Esophagus muscularis mucosa (tissue), 4 donors: ENCODE results near the gene ROPN1L. TPM values are rescaled to one million over a fixed set of nuclear protein-coding genes. Genes with fewer than 3 reads are reported as not detected.

Experiments
- DNase-seq: peaks from one replicate; pipeline ENCODE4 v3.0.0-alpha.2; 2017; ENCODE audit errors: extremely low spot score
- H3K27ac ChIP-seq, 4 donors: fragments of 200-600 bp; sonication (generic); replicated peaks in 1 of 4; 1 replicate in 3 of 4; 2 replicates in 1 of 4; pipeline ENCODE4 v1.5.1; 2016 to 2019; ENCODE audit warnings: mild to moderate bottlenecking in 1 of 4
- H3K27me3 ChIP-seq, 4 donors: fragments of 200-600 bp; sonication (generic); one replicate each; pipeline versions ENCODE4 v1.5.1 to v1.6.0; 2016 to 2019
- H3K36me3 ChIP-seq, 4 donors: fragments of 200-600 bp; sonication (generic); one replicate each; pipeline ENCODE4 v1.5.1; 2016 to 2019
- H3K4me1 ChIP-seq, 4 donors: fragments of 200-600 bp; sonication (generic); one replicate each; pipeline ENCODE4 v1.5.1; 2016 to 2019
- H3K4me3 ChIP-seq, 4 donors: fragments of 200-600 bp; sonication (generic); 1 replicate in 2 of 4; 2 replicates in 2 of 4; pipeline ENCODE4 v1.5.1; 2016 to 2019; ENCODE audit warnings: mild to moderate bottlenecking in 4 of 4, moderate library complexity in 1 of 4
- H3K9me3 ChIP-seq, 4 donors: fragments of 200-600 bp; sonication (generic); 1 replicate in 3 of 4; 2 replicates in 1 of 4; pipeline ENCODE4 v1.5.1; 2016 to 2019
- EP300 ChIP-seq: sonication (generic); formaldehyde crosslinking; IDR thresholded peaks from one replicate; pipeline ENCODE4 v1.6.1; 2017; ENCODE audit warnings: antibody characterized with exemption
- POLR2A ChIP-seq: fragments of 450-650 bp; IDR thresholded peaks from one replicate; pipeline ENCODE4 v1.6.1; 2017; ENCODE audit warnings: antibody characterized with exemption, moderate library complexity, mild to moderate bottlenecking, low read depth
- POLR2AphosphoS5 ChIP-seq, 2 donors: sonication (generic); formaldehyde crosslinking; IDR thresholded peaks; one replicate each; pipeline ENCODE4 v1.6.1; 2017; ENCODE audit warnings: antibody characterized with exemption in 2 of 2
- WGBS: methylation state at CpG from one replicate; pipeline ENCODE4 v1.1.5; 2018; 5-methylcytosine and 5-hydroxymethylcytosine counted together
- intact Hi-C: fragments of 100-400 bp; cut with DNase I; formaldehyde crosslinking; loops from one replicate; pipeline ENCODE4 v1.15.1; 2023
- total RNA-seq, 4 donors: library from RNA; depleted of rRNA; stranded (reverse); fragments of >200 nt; gene quantifications; one replicate each; pipeline versions ENCODE4 v1.1.0 to v1.2.1, GENCODE V29; 2016
- TF ChIP-seq, protein P1 (sequence below), 3 experiments: fragments of 200-600 bp in 2 of 3; fragments of 450-650 bp in 1 of 3; sonication (generic) in 2 of 3; IDR thresholded peaks; one replicate each; pipeline ENCODE4 v1.5.1; 2017 to 2019; ENCODE audit warnings: antibody characterized with exemption in 3 of 3, mild to moderate bottlenecking in 2 of 3, moderate library complexity in 1 of 3

The ROPN1L gene
- total RNA-seq, 4 donors from 2014 or later: 0.63 to 1.7 (median 1.1) TPM

DNA sequence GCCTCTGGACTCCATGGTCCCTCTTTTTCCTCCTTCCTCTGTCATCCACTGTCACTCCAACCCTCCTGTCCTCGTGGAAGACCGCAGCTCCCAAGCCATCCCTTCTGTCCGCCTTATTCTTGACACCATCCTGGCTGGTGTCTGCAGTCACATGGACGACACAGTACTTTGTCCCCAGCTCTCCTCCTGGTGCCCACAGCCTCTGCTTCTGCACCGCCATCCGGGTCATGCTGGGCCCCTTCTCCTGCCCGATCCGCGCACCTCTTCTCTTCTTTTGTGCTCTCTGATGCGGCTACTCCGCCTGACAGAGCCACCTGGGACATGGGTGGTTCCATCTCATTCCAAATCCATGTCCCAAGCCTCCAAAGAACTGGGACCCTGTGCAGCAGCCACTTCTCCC, 22.5 kb downstream of the ROPN1L start:
- H3K4me3 ChIP-seq: no peak overlapping the region
- intact Hi-C loops: no loop called here
- no peaks in the 10 kb centered on the region for H3K36me3 ChIP-seq
- peaks cover 0 to 23% (median 0%) of the 10 kb centered on the region in 4 donors for H3K27me3 ChIP-seq
- 93% methylated on average over 11 of the region's 11 CpGs for WGBS
- DNase-seq: no peak
- H3K9me3 ChIP-seq: no peaks in the 10 kb centered on the region
- peaks cover 3 to 7% (median 6%) of the 10 kb centered on the region in 4 donors for H3K4me1 ChIP-seq
- H3K27ac ChIP-seq: no peak overlapping the region
- TF ChIP-seq POLR2AphosphoS5 (IDR thresholded peaks at IDR 0.05) (no peak), POLR2A (no peak), EP300 (no peak)
- TF ChIP-seq, protein P1, sequence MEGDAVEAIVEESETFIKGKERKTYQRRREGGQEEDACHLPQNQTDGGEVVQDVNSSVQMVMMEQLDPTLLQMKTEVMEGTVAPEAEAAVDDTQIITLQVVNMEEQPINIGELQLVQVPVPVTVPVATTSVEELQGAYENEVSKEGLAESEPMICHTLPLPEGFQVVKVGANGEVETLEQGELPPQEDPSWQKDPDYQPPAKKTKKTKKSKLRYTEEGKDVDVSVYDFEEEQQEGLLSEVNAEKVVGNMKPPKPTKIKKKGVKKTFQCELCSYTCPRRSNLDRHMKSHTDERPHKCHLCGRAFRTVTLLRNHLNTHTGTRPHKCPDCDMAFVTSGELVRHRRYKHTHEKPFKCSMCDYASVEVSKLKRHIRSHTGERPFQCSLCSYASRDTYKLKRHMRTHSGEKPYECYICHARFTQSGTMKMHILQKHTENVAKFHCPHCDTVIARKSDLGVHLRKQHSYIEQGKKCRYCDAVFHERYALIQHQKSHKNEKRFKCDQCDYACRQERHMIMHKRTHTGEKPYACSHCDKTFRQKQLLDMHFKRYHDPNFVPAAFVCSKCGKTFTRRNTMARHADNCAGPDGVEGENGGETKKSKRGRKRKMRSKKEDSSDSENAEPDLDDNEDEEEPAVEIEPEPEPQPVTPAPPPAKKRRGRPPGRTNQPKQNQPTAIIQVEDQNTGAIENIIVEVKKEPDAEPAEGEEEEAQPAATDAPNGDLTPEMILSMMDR (IDR thresholded peaks at IDR 0.05): no peak

DNA sequence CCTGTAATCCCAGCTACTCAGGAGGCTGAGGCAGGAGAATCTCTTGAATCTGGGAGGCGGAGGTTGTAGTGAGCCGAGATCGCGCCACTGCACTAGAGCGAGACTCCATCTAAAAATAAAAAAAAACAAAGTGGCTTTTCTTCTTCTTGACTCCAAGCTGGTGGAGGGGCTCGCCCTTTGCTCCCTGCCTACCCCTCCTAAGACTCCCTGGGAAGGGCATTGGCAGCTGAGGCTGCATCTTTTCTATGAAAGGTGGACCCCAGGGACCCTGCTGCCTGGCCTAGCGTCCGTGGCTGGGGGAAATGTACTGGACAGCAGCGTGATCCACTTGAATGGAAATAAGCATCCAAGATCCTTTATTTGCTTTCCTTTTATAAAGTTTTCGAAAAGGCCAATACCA, 24.0 kb downstream of the ROPN1L start:
- intact Hi-C loops: no loop called here
- Histone ChIP-seq H3K9me3 (no peaks in the 10 kb centered on the region), H3K27ac (no peak overlapping the region), H3K36me3 (no peaks in the 10 kb centered on the region), H3K27me3 (peaks cover 0 to 25% (median 0%) of the 10 kb centered on the region in 4 donors), H3K4me3 (no peak overlapping the region), H3K4me1 (no peaks in the 10 kb centered on the region)
- no peak for DNase-seq
- TF ChIP-seq EP300: no peak
- 95% methylated on average over 10 of the region's 10 CpGs for WGBS

DNA sequence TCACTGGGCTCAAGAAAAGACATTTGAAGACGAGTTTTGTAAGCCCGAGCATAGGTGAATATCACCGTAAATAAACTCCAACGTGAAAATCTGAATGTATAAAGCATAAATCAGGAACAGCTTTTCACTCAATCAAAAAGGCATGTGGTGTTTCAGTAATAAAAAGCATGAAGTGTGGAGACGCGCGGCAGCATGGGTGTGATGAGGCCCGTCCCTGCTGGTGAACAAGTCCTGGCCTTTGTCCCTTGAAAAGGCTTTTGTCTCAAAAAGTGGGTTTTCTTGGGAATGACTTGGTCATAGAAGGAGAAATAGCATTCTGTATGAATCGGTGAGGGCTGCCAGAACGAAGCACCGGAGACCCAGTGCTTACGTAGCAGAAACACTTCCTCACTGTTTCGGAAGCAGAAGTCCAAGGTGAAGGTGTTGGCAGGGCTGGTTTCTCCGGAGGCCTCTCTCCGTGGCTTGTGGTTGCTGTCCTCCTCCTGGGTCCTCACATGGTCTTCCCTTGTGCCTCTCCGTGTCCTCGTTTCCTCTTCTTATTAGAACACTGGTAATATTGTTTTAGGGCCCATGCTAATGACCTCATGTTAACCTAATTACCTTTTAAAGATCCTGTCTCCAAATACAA, 24.9 kb downstream of the ROPN1L start:
- intact Hi-C loops: no loop called here
- Histone ChIP-seq H3K4me3 (no peak overlapping the region), H3K36me3 (no peaks in the 10 kb centered on the region), H3K9me3 (no peaks in the 10 kb centered on the region), H3K4me1 (no peaks in the 10 kb centered on the region), H3K27me3 (peaks cover 0 to 25% (median 0%) of the 10 kb centered on the region in 4 donors), H3K27ac (no peak overlapping the region)
- no peak for DNase-seq
- TF ChIP-seq POLR2A (no peak), EP300 (no peak), POLR2AphosphoS5 (IDR thresholded peaks at IDR 0.05) (no peak)
- TF ChIP-seq, protein P1 (IDR thresholded peaks at IDR 0.05): no peak
- 95% methylated on average over 17 of the region's 17 CpGs for WGBS

DNA sequence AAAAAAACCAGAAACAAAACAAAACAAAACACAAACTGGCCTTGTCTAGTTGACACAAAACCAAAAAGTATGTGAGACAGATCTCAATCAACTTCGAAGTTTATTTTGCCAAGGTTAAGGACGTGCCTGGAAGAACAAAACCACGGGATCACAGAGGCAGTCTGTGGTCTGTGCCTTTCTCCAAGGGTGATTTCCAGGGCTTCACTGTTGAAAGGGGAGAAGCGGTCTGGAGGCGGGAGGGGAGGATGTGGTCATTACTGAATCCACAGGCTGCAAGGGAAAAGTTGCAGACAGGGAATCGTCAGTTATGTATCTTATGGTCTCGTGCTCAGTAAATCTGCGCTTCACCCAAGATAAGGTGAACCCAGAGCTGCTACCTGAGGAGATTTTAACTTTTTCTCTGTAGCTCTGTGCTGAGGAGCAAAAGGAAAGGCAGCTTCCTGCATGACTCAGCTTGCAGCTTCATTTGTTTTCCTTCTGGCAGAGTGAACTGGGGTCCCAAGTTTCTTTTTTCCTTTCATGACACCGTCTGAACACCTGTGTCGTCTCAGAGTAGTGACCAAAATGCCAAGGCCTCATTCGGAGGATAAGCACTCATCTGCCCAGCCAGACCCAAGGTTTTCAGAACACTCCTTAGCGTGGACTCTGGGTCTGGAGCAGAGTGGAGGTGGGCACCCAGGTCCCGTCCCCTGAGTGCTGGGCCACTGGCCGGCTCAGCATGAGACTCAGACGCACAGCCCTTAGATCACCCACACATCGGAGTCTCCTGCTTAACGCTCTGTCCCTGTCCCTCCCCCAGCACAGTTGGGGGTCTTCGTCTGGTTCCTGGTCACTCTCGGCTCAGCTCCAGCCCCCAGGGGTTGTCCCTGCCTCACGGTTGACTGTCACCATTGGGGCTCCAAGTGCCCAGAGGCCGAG, 25.9 kb downstream of the ROPN1L start:
- intact Hi-C loops: no loop called here
- no peak for DNase-seq
- 57% methylated on average over 21 of the region's 21 CpGs for WGBS

More for the DNA sequence above, 25.9 kb downstream of the ROPN1L start:
- H3K36me3 ChIP-seq: no peaks in the 10 kb centered on the region
- peaks cover 0 to 25% (median 0%) of the 10 kb centered on the region in 4 donors for H3K27me3 ChIP-seq
- no peak overlapping the region for H3K27ac ChIP-seq
- no peak overlapping the region for H3K4me3 ChIP-seq
- no peaks in the 10 kb centered on the region for H3K4me1 ChIP-seq
- no peaks in the 10 kb centered on the region for H3K9me3 ChIP-seq
- TF ChIP-seq POLR2AphosphoS5 (IDR thresholded peaks at IDR 0.05) (no peak), EP300 (no peak), POLR2A (no peak)
- TF ChIP-seq, protein P1 (IDR thresholded peaks at IDR 0.05): no peak
